ENCODE measurements around the gene SFMBT2.
"Not testable (repeated sequence)": the region's sequence is repeated elsewhere in the genome, so short reads cannot be mapped to it uniquely, and the experiment has no call there.

Gene SFMBT2

GRCh38 chr10:7189909-7190308, 220.9 kb downstream of the SFMBT2 start:
- no peak overlapping the region for H3K4me3 ChIP-seq (ENCODE audit: control insufficient read depth, low read depth, low read length)
- no peak for DNase-seq (ENCODE audit: low read depth)
- no peak for TF ChIP-seq CTCF (conservative IDR thresholded peaks at IDR 0.05; ENCODE audit: control insufficient read depth, insufficient read depth, low read depth, low read length)

GRCh38 chr10:7188456-7189050, 222.3 kb downstream of the SFMBT2 start:
- no peak for DNase-seq (ENCODE audit: low read depth)
- no peak overlapping the region for H3K4me3 ChIP-seq (ENCODE audit: control insufficient read depth, low read depth, low read length)
- TF ChIP-seq CTCF (conservative IDR thresholded peaks at IDR 0.05; ENCODE audit: control insufficient read depth, insufficient read depth, low read depth, low read length): no peak

GRCh38 chr10:7186387-7187018, 224.3 kb downstream of the SFMBT2 start:
- H3K4me3 ChIP-seq (ENCODE audit: control insufficient read depth, low read depth, low read length): no peak overlapping the region
- DNase-seq (ENCODE audit: low read depth): peak; percentile 3
- no peak for TF ChIP-seq CTCF (conservative IDR thresholded peaks at IDR 0.05; ENCODE audit: control insufficient read depth, insufficient read depth, low read depth, low read length)

DNA sequence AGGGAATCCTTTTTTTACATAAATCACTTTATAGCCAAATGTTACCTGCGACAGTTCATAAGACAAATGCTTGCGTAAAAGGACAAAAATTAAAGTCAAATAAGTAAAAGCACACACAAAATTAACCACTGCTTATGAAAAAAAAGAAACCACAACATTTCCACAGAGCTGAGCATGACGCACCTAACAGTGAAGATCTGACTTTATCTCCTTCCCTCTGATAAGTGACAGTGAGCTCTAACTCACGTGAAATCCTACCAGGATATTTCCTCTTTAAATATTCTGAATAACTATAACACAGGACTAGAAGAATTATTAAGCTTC, 225.5 kb downstream of the SFMBT2 start:
- TF ChIP-seq CTCF (conservative IDR thresholded peaks at IDR 0.05; ENCODE audit: control insufficient read depth, insufficient read depth, low read depth, low read length): no peak
- H3K4me3 ChIP-seq (ENCODE audit: control insufficient read depth, low read depth, low read length): no peak overlapping the region
- no peak for DNase-seq (ENCODE audit: low read depth)

DNA sequence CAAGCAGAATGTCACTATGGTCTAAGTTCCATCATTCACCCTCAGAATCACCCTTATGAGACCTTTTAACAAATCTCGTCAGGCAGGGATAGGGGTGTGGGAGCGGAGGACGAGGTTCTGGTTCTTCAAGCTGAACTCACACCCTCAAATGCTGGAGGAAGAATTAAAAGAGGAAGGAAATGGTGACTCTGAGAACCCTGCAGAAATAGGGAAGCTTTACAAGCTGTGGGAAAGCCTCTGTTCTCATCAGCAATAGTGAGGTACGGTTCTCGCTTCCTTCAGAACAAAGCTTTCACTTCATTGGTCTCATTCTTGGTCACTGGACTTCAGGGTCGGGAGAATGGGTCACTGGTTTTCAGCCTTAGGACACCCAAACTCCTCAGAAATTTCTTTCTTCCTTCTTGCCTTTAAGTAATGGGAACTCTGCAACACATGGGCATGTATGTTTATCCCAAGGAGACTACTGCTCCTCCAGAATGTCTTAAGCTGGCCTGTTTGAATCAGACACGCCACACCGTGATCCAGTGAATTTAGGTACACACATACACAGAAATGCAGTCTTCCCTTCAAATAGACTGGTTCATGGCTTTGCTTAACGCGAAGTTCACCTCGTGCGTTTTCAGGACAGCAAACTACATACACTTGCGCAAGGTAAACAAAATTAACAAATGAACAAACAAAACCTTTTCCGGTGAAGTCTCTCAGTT, 226.0 kb downstream of the SFMBT2 start:
- no peak for TF ChIP-seq CTCF (conservative IDR thresholded peaks at IDR 0.05; ENCODE audit: control insufficient read depth, insufficient read depth, low read depth, low read length)
- no peak overlapping the region for H3K4me3 ChIP-seq (ENCODE audit: control insufficient read depth, low read depth, low read length)
- DNase-seq (ENCODE audit: low read depth): no peak

DNA sequence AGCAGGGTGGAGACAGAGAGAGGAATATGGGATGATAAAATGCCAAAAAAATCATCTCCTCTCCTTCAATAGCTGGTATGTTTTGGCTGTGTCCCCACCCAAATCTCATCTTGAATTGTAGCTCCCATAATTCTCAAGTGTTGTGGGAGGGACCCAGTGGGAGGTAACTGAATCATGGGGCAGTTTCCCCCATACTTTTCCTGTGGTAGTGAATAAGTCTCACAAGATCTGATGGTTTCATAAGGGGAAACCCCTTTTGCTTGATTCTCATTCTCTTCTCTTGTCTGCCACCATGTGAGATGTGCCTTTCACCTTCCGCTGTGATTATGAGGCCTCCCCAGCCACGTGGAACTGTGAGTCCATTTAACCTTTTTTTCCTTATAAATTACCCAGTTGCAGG, 226.7 kb downstream of the SFMBT2 start:
- H3K4me3 ChIP-seq (ENCODE audit: control insufficient read depth, low read depth, low read length); DNase-seq (ENCODE audit: low read depth): not testable (repeated sequence)

DNA sequence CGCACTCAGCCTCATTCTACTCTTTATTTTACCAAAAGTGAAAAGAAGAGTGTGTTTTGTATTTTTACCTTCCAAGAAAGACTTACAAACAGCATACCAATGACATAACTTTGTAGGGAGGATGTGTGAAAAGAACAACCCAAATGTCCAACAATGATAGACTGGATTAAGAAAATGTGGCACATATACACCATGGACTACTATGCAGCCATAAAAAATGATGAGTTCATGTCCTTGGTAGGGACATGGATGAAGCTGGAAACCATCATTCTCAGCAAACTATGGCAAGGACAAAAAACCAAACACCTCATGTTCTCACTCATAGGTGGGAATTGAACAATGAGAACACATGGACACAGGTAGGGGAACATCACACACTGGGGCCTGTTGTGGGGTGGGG, 228.5 kb downstream of the SFMBT2 start:
- not testable (repeated sequence) for H3K4me3 ChIP-seq (ENCODE audit: control insufficient read depth, low read depth, low read length); DNase-seq (ENCODE audit: low read depth)

Measured in fibroblast of mammary gland (primary cell).